Activated CD4-positive, alpha-beta T cell treated with anti-CD3 and anti-CD28 coated beads, Interleukin-2, Interleukin-6, amounts not matched to agents 100 ng/mL and 50 ng/mL, durations not matched to agents 16 hours and 8 hours (primary cell): Measurements from ENCODE around the gene NRG2.

Source experiments
- DNase-seq: peaks from one replicate; pipeline ENCODE4 v3.0.0-alpha.2; 2020

The NRG2 gene

GRCh38 chr5:139872851-139873794 is 170.0 kb downstream of the NRG2 start:
- DNase-seq, result no peak

- no peak for DNase-seq
These were observed 170.9 kb downstream of the NRG2 start for GRCh38 chr5:139872052-139872766.

GRCh38 chr5:139871614-139872013 is 171.5 kb downstream of the NRG2 start:
- DNase-seq, result no peak

- DNase-seq, result no peak
These were observed 172.4 kb downstream of the NRG2 start for GRCh38 chr5:139870677-139871076.

GRCh38 chr5:139869042-139869790 is 173.9 kb downstream of the NRG2 start:
- no peak for DNase-seq

GRCh38 chr5:139867581-139867980 is 175.5 kb downstream of the NRG2 start:
- DNase-seq, result no peak

- no peak for DNase-seq
These were observed 176.0 kb downstream of the NRG2 start for GRCh38 chr5:139867109-139867508.

GRCh38 chr5:139864716-139865483 is 178.2 kb downstream of the NRG2 start:
- DNase-seq, result no peak

- DNase-seq, result peak; percentile 57
These were observed 179.1 kb downstream of the NRG2 start for GRCh38 chr5:139863855-139864558.

- DNase-seq, result no peak
These were observed 179.7 kb downstream of the NRG2 start for GRCh38 chr5:139863361-139863760.

GRCh38 chr5:139862803-139863202 is 180.3 kb downstream of the NRG2 start:
- no peak for DNase-seq

GRCh38 chr5:139862313-139862712 is 180.8 kb downstream of the NRG2 start:
- DNase-seq, result no peak

- no peak for DNase-seq
These were observed 181.3 kb downstream of the NRG2 start for GRCh38 chr5:139861889-139862207.

- no peak for DNase-seq
These were observed 181.8 kb downstream of the NRG2 start for GRCh38 chr5:139861021-139861888.

- DNase-seq, result no peak
These were observed 184.1 kb downstream of the NRG2 start for GRCh38 chr5:139859013-139859412.

- no peak for DNase-seq
These were observed 186.4 kb downstream of the NRG2 start for GRCh38 chr5:139856714-139857113.

GRCh38 chr5:139855946-139856540 is 187.1 kb downstream of the NRG2 start:
- no peak for DNase-seq

GRCh38 chr5:139855451-139855850 is 187.6 kb downstream of the NRG2 start:
- no peak for DNase-seq

- DNase-seq, result no peak
These were observed 188.1 kb downstream of the NRG2 start for GRCh38 chr5:139854953-139855352.

GRCh38 chr5:139854029-139854605 is 189.0 kb downstream of the NRG2 start:
- DNase-seq, result no peak
